Esophagus muscularis mucosa (tissue), 3 donors: ENCODE data around the gene HS6ST3.

Experiments used
- POLR2A ChIP-seq: fragments of 450-650 bp; IDR thresholded peaks from one replicate; pipeline ENCODE4 v1.6.1; 2017; ENCODE audit warnings: antibody characterized with exemption, moderate library complexity, mild to moderate bottlenecking, low read depth
- TF ChIP-seq, protein P1 (sequence below), 3 experiments: fragments of 200-600 bp in 2 of 3; fragments of 450-650 bp in 1 of 3; sonication (generic) in 2 of 3; IDR thresholded peaks; one replicate each; pipeline ENCODE4 v1.5.1; 2017 to 2019; ENCODE audit warnings: antibody characterized with exemption in 3 of 3, mild to moderate bottlenecking in 2 of 3, moderate library complexity in 1 of 3

DNA sequence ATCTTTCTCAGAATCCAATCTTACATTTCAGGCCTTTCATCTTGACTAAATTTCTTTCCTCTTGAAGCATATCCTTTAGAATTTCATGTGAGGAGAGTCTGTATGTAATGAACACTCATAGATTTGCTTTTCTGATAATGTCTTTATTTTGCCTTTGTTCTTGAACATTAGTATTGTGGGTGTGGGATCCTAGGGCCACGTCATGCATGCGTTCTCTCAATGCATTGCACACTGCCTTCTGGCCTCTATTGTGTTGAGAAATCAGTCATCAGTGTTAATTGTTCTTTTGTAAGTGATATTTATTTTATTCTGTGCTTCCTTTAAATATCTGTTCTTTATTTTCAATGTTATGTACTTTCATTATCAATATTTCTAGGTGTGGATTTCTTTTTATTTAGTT, 539.4 kb downstream of the HS6ST3 start:
- TF ChIP-seq, protein P1, sequence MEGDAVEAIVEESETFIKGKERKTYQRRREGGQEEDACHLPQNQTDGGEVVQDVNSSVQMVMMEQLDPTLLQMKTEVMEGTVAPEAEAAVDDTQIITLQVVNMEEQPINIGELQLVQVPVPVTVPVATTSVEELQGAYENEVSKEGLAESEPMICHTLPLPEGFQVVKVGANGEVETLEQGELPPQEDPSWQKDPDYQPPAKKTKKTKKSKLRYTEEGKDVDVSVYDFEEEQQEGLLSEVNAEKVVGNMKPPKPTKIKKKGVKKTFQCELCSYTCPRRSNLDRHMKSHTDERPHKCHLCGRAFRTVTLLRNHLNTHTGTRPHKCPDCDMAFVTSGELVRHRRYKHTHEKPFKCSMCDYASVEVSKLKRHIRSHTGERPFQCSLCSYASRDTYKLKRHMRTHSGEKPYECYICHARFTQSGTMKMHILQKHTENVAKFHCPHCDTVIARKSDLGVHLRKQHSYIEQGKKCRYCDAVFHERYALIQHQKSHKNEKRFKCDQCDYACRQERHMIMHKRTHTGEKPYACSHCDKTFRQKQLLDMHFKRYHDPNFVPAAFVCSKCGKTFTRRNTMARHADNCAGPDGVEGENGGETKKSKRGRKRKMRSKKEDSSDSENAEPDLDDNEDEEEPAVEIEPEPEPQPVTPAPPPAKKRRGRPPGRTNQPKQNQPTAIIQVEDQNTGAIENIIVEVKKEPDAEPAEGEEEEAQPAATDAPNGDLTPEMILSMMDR (IDR thresholded peaks at IDR 0.05) = no peak
- no peak for TF ChIP-seq POLR2A
